Hepatocyte (in vitro differentiated cells): ENCODE data around the gene HES4. TPM values are rescaled to one million over a fixed set of nuclear protein-coding genes. Genes with fewer than 3 reads are reported as not detected.

Experiments used
- DNase-seq: peaks from one replicate; pipeline ENCODE4 v3.0.0-alpha.2; 2016; ENCODE audit warnings: low spot score
- H2AFZ ChIP-seq: fragments of 200-600 bp; sonication (generic); 2 replicates; pipeline ENCODE4 v1.6.0; 2016; ENCODE audit warnings: antibody characterized with exemption, mild to moderate bottlenecking
- H3K27ac ChIP-seq: fragments of 200-600 bp; sonication (generic); 2 replicates; pipeline ENCODE4 v1.5.1; 2016; ENCODE audit warnings: mild to moderate bottlenecking
- H3K27me3 ChIP-seq: fragments of 200-600 bp; sonication (generic); 2 replicates; pipeline ENCODE4 v1.6.1; 2016
- H3K36me3 ChIP-seq: fragments of 200-600 bp; sonication (generic); replicated peaks from 2 replicates; pipeline ENCODE4 v1.5.1; 2016; ENCODE audit warnings: low read depth; ENCODE audit not compliant: insufficient read depth
- H3K4me1 ChIP-seq: fragments of 200-600 bp; sonication (generic); 2 replicates; pipeline ENCODE4 v1.5.1; 2016; ENCODE audit warnings: mild to moderate bottlenecking, moderate library complexity; ENCODE audit not compliant: insufficient read depth
- H3K4me2 ChIP-seq: fragments of 200-600 bp; sonication (generic); 2 replicates; pipeline ENCODE4 v1.6.0; 2016
- H3K4me3 ChIP-seq: fragments of 200-600 bp; sonication (generic); 2 replicates; pipeline ENCODE4 v1.5.1; 2016; ENCODE audit warnings: mild to moderate bottlenecking
- H3K79me2 ChIP-seq: fragments of 200-600 bp; sonication (generic); 2 replicates; pipeline ENCODE4 v1.6.0; 2017; ENCODE audit warnings: mild to moderate bottlenecking
- H3K9me2 ChIP-seq: fragments of 200-600 bp; sonication (generic); replicated peaks from 2 replicates; pipeline ENCODE4 v1.6.0; 2017; ENCODE audit warnings: mild to moderate bottlenecking; ENCODE audit not compliant: insufficient read depth
- H3K9me3 ChIP-seq: fragments of 200-600 bp; sonication (generic); 2 replicates; pipeline ENCODE4 v1.5.1; 2016; ENCODE audit warnings: low read depth, mild to moderate bottlenecking
- H4K20me1 ChIP-seq: fragments of 200-600 bp; sonication (generic); 2 replicates; pipeline ENCODE4 v1.6.0; 2016; ENCODE audit warnings: mild to moderate bottlenecking; ENCODE audit not compliant: insufficient read depth, poor library complexity, severe bottlenecking
- EZH2 ChIP-seq: fragments of 200-600 bp; sonication (generic); IDR thresholded peaks from 2 replicates; pipeline ENCODE4 v1.6.1; 2016; ENCODE audit warnings: antibody characterized with exemption, mild to moderate bottlenecking, borderline replicate concordance
- EZH2phosphoT487 ChIP-seq: fragments of 200-600 bp; sonication (generic); IDR thresholded peaks from one replicate; pipeline ENCODE4 v1.6.1; 2018; ENCODE audit warnings: antibody characterized with exemption, mild to moderate bottlenecking, low read depth, moderate library complexity; ENCODE audit not compliant: unreplicated experiment, severe bottlenecking
- WGBS: methylation state at CpG from one replicate; pipeline ENCODE4 v1.1.6; 2016; ENCODE audit warnings: low lambda C conversion rate; ENCODE audit errors: missing lambda C conversion rate; 5-methylcytosine and 5-hydroxymethylcytosine counted together
- polyA plus RNA-seq: library from polyadenylated mRNA; unstranded; fragments of >200 nt; fragmentation: Nextera tagmentation; extraction: Ambion mirVana; gene quantifications from 2 replicates; pipeline ENCODE4 v1.2.1, GENCODE V29; 2016
- total RNA-seq: library from RNA; depleted of rRNA; stranded (reverse); fragments of >200 nt; gene quantifications from 2 replicates; pipeline ENCODE4 v1.2.3, GENCODE V29; 2014
- TF ChIP-seq, protein P1 (sequence below): fragments of 200-600 bp; sonication (generic); IDR thresholded peaks from 2 replicates; pipeline ENCODE4 v1.5.1; 2016; ENCODE audit warnings: antibody characterized with exemption, mild to moderate bottlenecking; ENCODE audit not compliant: poor library complexity

The HES4 gene
- total and polyA plus RNA-seq, 2 experiments from 2014 or later = 28.7 to 74.5 TPM

DNA sequence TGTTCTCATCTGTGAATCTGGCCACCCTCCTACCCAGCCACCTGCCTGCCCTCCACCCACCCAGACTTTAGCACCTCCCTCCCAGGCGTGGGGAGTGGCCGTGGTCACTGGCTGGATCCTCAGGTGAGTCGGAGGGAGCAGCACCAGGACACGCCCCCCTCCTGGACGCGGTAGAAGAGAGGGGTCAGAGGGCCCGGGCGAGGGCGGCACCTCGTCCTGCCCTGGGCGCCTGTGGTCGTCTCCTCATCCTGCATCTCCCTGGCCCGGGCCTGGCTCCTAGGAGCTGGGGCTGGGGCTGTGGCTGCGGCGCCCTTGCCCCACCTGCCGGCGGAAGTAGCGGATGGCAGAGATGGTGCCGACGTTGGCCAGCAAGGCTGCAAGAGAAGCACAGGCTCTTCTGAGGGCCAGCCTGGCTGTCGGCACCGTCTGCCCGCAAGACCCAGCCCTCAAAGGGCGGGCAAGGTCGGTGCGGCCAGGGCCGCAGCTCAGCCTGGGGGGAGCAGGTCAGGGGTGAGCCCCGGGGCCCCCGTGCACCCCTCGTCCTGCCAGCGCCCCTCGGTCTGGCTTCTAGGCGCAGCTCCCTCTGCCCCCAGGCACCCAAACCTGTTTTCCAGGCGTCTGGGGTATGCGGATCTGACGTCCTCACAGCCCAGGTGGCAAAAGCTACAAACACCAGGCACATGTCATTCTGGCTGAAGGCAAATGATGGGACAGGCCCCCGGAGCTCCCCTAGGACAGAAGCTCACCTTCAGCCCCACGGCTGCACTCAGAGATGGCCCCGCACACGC is 23.8 kb downstream of the HES4 start:
- Histone ChIP-seq H3K36me3 (no peaks in the 10 kb centered on the region), H2AFZ (peak overlapping the region; percentile 74), H3K79me2 (no peaks in the 10 kb centered on the region), H3K4me3 (no peak overlapping the region), H3K9me3 (no peaks in the 10 kb centered on the region), H3K27me3 (no peaks in the 10 kb centered on the region), H3K9me2 (no peaks in the 10 kb centered on the region), H3K27ac (peak overlapping the region; percentile 49), H4K20me1 (no peaks in the 10 kb centered on the region), H3K4me2 (peak overlapping the region; percentile 91), H3K4me1 (peaks cover 3% of the 10 kb centered on the region)
- 6% methylated on average over 31 of the region's 40 CpGs for WGBS
- TF ChIP-seq, protein P1, sequence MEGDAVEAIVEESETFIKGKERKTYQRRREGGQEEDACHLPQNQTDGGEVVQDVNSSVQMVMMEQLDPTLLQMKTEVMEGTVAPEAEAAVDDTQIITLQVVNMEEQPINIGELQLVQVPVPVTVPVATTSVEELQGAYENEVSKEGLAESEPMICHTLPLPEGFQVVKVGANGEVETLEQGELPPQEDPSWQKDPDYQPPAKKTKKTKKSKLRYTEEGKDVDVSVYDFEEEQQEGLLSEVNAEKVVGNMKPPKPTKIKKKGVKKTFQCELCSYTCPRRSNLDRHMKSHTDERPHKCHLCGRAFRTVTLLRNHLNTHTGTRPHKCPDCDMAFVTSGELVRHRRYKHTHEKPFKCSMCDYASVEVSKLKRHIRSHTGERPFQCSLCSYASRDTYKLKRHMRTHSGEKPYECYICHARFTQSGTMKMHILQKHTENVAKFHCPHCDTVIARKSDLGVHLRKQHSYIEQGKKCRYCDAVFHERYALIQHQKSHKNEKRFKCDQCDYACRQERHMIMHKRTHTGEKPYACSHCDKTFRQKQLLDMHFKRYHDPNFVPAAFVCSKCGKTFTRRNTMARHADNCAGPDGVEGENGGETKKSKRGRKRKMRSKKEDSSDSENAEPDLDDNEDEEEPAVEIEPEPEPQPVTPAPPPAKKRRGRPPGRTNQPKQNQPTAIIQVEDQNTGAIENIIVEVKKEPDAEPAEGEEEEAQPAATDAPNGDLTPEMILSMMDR = peak; percentile 69
- TF ChIP-seq EZH2 (no peak), EZH2phosphoT487 (no peak)
- peak; percentile 90 for DNase-seq

- TF ChIP-seq EZH2phosphoT487 = no peak
- no peak for TF ChIP-seq EZH2
- TF ChIP-seq, protein P1 = no peak
- 80% methylated on average over 9 of the region's 9 CpGs for WGBS
- Histone ChIP-seq H3K9me3 (no peaks in the 10 kb centered on the region), H3K79me2 (no peaks in the 10 kb centered on the region), H3K27me3 (peaks cover 4% of the 10 kb centered on the region), H3K4me2 (peak overlapping the region; percentile 91), H3K4me3 (no peak overlapping the region), H2AFZ (no peak overlapping the region), H3K9me2 (no peaks in the 10 kb centered on the region), H3K27ac (no peak overlapping the region), H3K36me3 (no peaks in the 10 kb centered on the region), H4K20me1 (no peaks in the 10 kb centered on the region), H3K4me1 (peaks cover 3% of the 10 kb centered on the region)
- no peak for DNase-seq
Measured at GRCh38 chr1:975365-975764, 24.5 kb downstream of the HES4 start.

- no peaks in the 10 kb centered on the region for H3K9me2 ChIP-seq
- 89% methylated on average over 17 of the region's 17 CpGs for WGBS
- no peaks in the 10 kb centered on the region for H3K9me3 ChIP-seq
- TF ChIP-seq, protein P1 = no peak
- no peak for TF ChIP-seq EZH2phosphoT487
- no peak for TF ChIP-seq EZH2
- H3K4me1 ChIP-seq = peaks cover 3% of the 10 kb centered on the region
- no peaks in the 10 kb centered on the region for H4K20me1 ChIP-seq
- no peak overlapping the region for H3K27ac ChIP-seq
- no peak overlapping the region for H3K4me3 ChIP-seq
- DNase-seq = no peak
- H3K36me3 ChIP-seq = no peaks in the 10 kb centered on the region
- H3K79me2 ChIP-seq = no peaks in the 10 kb centered on the region
- no peak overlapping the region for H3K4me2 ChIP-seq
- H2AFZ ChIP-seq = no peak overlapping the region
- peaks cover 4% of the 10 kb centered on the region for H3K27me3 ChIP-seq
Measured at GRCh38 chr1:974687-975328, 25.1 kb downstream of the HES4 start.
